Stimulated activated naive CD4-positive, alpha-beta T cell treated with Interleukin-2 at 50 U/mL for 16 hours (primary cell): ENCODE data around the gene DMRTC2.
"Not testable (repeated sequence)": the region's sequence is repeated elsewhere in the genome, so short reads cannot be mapped to it uniquely, and the experiment has no call there.

Source experiments
- DNase-seq: peaks from one replicate; lab custom pipeline; 2025; lab: John Stamatoyannopoulos, UW

DMRTC2 gene

GRCh38 chr19:41871573-41872383 is 26.9 kb downstream of the DMRTC2 start:
- peak; percentile 63 for DNase-seq

GRCh38 chr19:41872384-41872774 is 27.5 kb downstream of the DMRTC2 start:
- DNase-seq = no peak

GRCh38 chr19:41872775-41873647 is 28.2 kb downstream of the DMRTC2 start:
- peak; percentile 53 for DNase-seq

GRCh38 chr19:41875973-41876372 is 31.1 kb downstream of the DMRTC2 start:
- not testable (repeated sequence) for DNase-seq

GRCh38 chr19:41876847-41877832 is 32.3 kb downstream of the DMRTC2 start, which contains the start of gene CD79A:
CD79A (plus strand) TSS chr19:41877279; CDS start chr19:41877305, 26 bp downstream.
- DNase-seq = no peak

GRCh38 chr19:41877916-41878905 is 33.4 kb downstream of the DMRTC2 start:
- no peak for DNase-seq

- no peak for DNase-seq
Observed at GRCh38 chr19:41879080-41879479, 34.2 kb downstream of the DMRTC2 start.

- DNase-seq = no peak
Observed at GRCh38 chr19:41879670-41880328, 35.0 kb downstream of the DMRTC2 start.

- no peak for DNase-seq
Observed at GRCh38 chr19:41880329-41880708, 35.5 kb downstream of the DMRTC2 start.

- DNase-seq = peak; percentile 56
Observed at GRCh38 chr19:41882568-41883462, 38.0 kb downstream of the DMRTC2 start, which contains the start of gene ARHGEF1. ARHGEF1 (plus strand) TSS chr19:41883184; CDS start chr19:41888083, 4,899 bp downstream.

GRCh38 chr19:41883463-41883820 is 38.6 kb downstream of the DMRTC2 start:
- DNase-seq = no peak

GRCh38 chr19:41883821-41884733 is 39.2 kb downstream of the DMRTC2 start:
- DNase-seq = peak; percentile 85

GRCh38 chr19:41886761-41887710 is 42.2 kb downstream of the DMRTC2 start:
- peak; percentile 56 for DNase-seq

GRCh38 chr19:41887711-41888382 is 43.0 kb downstream of the DMRTC2 start:
- DNase-seq = peak; percentile 89

GRCh38 chr19:41888926-41889325 is 44.1 kb downstream of the DMRTC2 start:
- DNase-seq = no peak

GRCh38 chr19:41889896-41890295 is 45.1 kb downstream of the DMRTC2 start:
- DNase-seq = no peak
